Measurements from ENCODE around the gene MRPL19.
"Not testable (repeated sequence)": the region's sequence is repeated elsewhere in the genome, so short reads cannot be mapped to it uniquely, and the experiment has no call there.

The MRPL19 gene

DNA sequence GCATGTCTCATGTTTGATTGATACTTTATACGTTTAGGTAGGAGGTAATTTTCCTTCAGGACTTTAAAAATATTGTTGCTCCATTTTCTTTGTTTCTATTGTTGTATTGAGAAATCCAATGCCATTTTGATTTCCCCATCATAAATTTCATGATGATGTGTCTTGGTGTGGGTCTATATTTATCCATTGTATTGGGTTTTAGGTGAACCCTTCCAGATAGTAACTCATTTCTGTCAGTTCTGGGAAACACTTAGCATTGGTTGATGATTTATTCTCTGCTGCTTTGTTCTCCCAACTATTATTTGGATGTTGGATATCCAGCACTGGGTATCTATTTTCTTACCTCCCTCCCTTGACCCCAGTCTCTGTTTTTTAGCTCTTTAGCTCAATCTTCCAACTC is 10.0 kb downstream of the MRPL19 start:
- Mint-ChIP-seq H3K9me3 (peaks cover 3 to 8% of the 10 kb centered on the region in 2 donors), H3K27me3 (no peaks in the 10 kb centered on the region), H3K27ac (no peak overlapping the region), H3K4me1 (ENCODE audit: low read depth in 2 of 2) (peaks cover 2 to 29% of the 10 kb centered on the region in 2 donors), H3K36me3 (ENCODE audit: insufficient read depth) (peaks cover 47% of the 10 kb centered on the region), H3K4me3 (no peak overlapping the region)
- DNase-seq: no peak
- ATAC-seq (replicated peaks): no peak

- DNase-seq (no peak), ATAC-seq (replicated peaks) (no peak)
- Mint-ChIP-seq H3K4me3 (no peak overlapping the region), H3K4me1 (ENCODE audit: low read depth in 2 of 2) (peaks cover 2 to 24% of the 10 kb centered on the region in 2 donors), H3K27me3 (no peaks in the 10 kb centered on the region), H3K36me3 (ENCODE audit: insufficient read depth) (peaks cover 47% of the 10 kb centered on the region), H3K27ac (no peak overlapping the region), H3K9me3 (peaks cover 3 to 8% of the 10 kb centered on the region in 2 donors)
Measured at GRCh38 chr2:75657798-75658197, 11.2 kb downstream of the MRPL19 start.

- no peaks in the 10 kb centered on the region for H3K27me3 Mint-ChIP-seq
- no peak overlapping the region for H3K27ac Mint-ChIP-seq
- no peaks in the 10 kb centered on the region for H3K4me1 Mint-ChIP-seq (ENCODE audit: low read depth in 2 of 2)
- H3K36me3 Mint-ChIP-seq (ENCODE audit: insufficient read depth): peaks cover 45% of the 10 kb centered on the region
- DNase-seq: no peak
- no peak for ATAC-seq (replicated peaks)
- H3K9me3 Mint-ChIP-seq: no peaks in the 10 kb centered on the region
- no peak overlapping the region for H3K4me3 Mint-ChIP-seq
Measured at GRCh38 chr2:75666911-75667310, 20.3 kb downstream of the MRPL19 start.

DNA sequence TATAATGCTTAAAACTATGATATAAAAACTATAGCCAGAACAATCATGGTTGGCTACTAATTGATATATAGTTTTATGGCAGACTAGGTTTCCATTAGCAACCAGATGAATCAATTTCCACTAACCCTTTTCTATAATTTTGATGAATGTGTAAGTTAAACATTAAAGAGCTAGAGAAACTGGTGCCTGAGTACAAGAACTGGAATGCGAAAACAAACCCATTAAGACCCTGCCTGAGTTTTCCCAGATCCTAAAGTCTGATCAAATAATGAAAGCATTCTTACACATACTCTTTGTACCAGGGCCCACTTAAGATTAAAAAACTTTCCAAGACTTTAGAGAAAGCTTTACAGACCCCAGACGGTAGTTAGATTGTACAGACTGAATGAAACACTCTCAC is 21.3 kb downstream of the MRPL19 start:
- Mint-ChIP-seq H3K27ac (no peak overlapping the region), H3K4me3 (no peak overlapping the region), H3K9me3 (no peaks in the 10 kb centered on the region), H3K27me3 (no peaks in the 10 kb centered on the region), H3K4me1 (ENCODE audit: low read depth in 2 of 2) (no peaks in the 10 kb centered on the region), H3K36me3 (ENCODE audit: insufficient read depth) (peaks cover 43% of the 10 kb centered on the region)
- ATAC-seq (replicated peaks): no peak
- no peak for DNase-seq

- not testable (repeated sequence) for DNase-seq; H3K9me3 Mint-ChIP-seq; H3K27ac Mint-ChIP-seq; H3K4me1 Mint-ChIP-seq (ENCODE audit: low read depth in 2 of 2); H3K4me3 Mint-ChIP-seq; ATAC-seq (replicated peaks); H3K27me3 Mint-ChIP-seq; H3K36me3 Mint-ChIP-seq (ENCODE audit: insufficient read depth)
Measured at GRCh38 chr2:75675423-75675822, 28.8 kb downstream of the MRPL19 start.

- no peak for ATAC-seq (replicated peaks)
- Mint-ChIP-seq H3K27me3 (no peaks in the 10 kb centered on the region), H3K4me1 (ENCODE audit: low read depth in 2 of 2) (peaks cover 0 to 4% of the 10 kb centered on the region in 2 donors), H3K9me3 (no peaks in the 10 kb centered on the region), H3K4me3 (no peak overlapping the region), H3K36me3 (ENCODE audit: insufficient read depth) (peaks cover 6% of the 10 kb centered on the region), H3K27ac (no peak overlapping the region)
- no peak for DNase-seq
Measured at GRCh38 chr2:75675908-75676307, 29.3 kb downstream of the MRPL19 start.

DNA sequence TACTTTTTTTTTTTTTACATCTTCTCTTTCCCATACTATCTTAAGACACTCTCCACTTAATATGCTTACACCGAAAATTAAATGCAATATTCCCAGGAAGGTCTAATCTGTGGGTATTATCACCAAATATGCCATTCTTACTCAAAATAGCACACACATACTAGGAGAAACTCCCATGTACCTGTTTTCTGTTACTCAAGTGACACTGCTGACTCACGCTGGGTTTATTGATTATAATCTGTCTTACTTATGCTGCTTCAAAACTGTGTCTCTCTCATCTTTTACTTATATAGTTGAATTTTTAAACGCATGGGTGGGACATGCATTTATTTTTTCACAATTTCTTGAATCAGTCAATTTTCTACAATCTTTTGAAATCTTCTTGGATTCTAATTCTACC is 29.9 kb downstream of the MRPL19 start:
- no peak for DNase-seq
- H3K36me3 Mint-ChIP-seq (ENCODE audit: insufficient read depth): peaks cover 6% of the 10 kb centered on the region
- H3K9me3 Mint-ChIP-seq: no peaks in the 10 kb centered on the region
- no peak overlapping the region for H3K27ac Mint-ChIP-seq
- no peaks in the 10 kb centered on the region for H3K27me3 Mint-ChIP-seq
- no peak for ATAC-seq (replicated peaks)
- no peak overlapping the region for H3K4me3 Mint-ChIP-seq
- peaks cover 0 to 4% of the 10 kb centered on the region in 2 donors for H3K4me1 Mint-ChIP-seq (ENCODE audit: low read depth in 2 of 2)

GRCh38 chr2:75679556-75679955 is 33.0 kb downstream of the MRPL19 start:
- no peak for ATAC-seq (replicated peaks)
- Mint-ChIP-seq H3K27me3 (no peaks in the 10 kb centered on the region), H3K9me3 (no peaks in the 10 kb centered on the region), H3K27ac (no peak overlapping the region), H3K4me3 (no peak overlapping the region), H3K36me3 (ENCODE audit: insufficient read depth) (peaks cover 3% of the 10 kb centered on the region), H3K4me1 (ENCODE audit: low read depth in 2 of 2) (peaks cover 6 to 11% of the 10 kb centered on the region in 2 donors)
- no peak for DNase-seq

- no peaks in the 10 kb centered on the region for H3K9me3 Mint-ChIP-seq
- no peaks in the 10 kb centered on the region for H3K27me3 Mint-ChIP-seq
- H3K36me3 Mint-ChIP-seq (ENCODE audit: insufficient read depth): peaks cover 3% of the 10 kb centered on the region
- no peak for DNase-seq
- peak overlapping the region; percentile 0 for H3K27ac Mint-ChIP-seq
- peaks cover 6 to 11% of the 10 kb centered on the region in 2 donors for H3K4me1 Mint-ChIP-seq (ENCODE audit: low read depth in 2 of 2)
- ATAC-seq (replicated peaks): no peak
- H3K4me3 Mint-ChIP-seq: no peak overlapping the region
Measured at GRCh38 chr2:75680402-75680801, 33.8 kb downstream of the MRPL19 start.

GRCh38 chr2:75683430-75683829 is 36.8 kb downstream of the MRPL19 start:
- Mint-ChIP-seq H3K36me3 (ENCODE audit: insufficient read depth) (peaks cover 16% of the 10 kb centered on the region), H3K27ac (peak overlapping the region in 1 of 2 donors; percentile 14)
- DNase-seq; H3K4me1 Mint-ChIP-seq (ENCODE audit: low read depth in 2 of 2); ATAC-seq (replicated peaks); H3K27me3 Mint-ChIP-seq; H3K4me3 Mint-ChIP-seq; H3K9me3 Mint-ChIP-seq: not testable (repeated sequence)

GRCh38 chr2:75688196-75688595 is 41.6 kb downstream of the MRPL19 start:
- DNase-seq (no peak), ATAC-seq (replicated peaks) (no peak)
- H3K4me3 Mint-ChIP-seq: no peak overlapping the region
- H3K4me1 Mint-ChIP-seq (ENCODE audit: low read depth in 2 of 2): peaks cover 6% of the 10 kb centered on the region in 2 donors
- H3K27ac Mint-ChIP-seq: no peak overlapping the region
- no peaks in the 10 kb centered on the region for H3K27me3 Mint-ChIP-seq
- peaks cover 48% of the 10 kb centered on the region for H3K36me3 Mint-ChIP-seq (ENCODE audit: insufficient read depth)
- no peaks in the 10 kb centered on the region for H3K9me3 Mint-ChIP-seq

DNA sequence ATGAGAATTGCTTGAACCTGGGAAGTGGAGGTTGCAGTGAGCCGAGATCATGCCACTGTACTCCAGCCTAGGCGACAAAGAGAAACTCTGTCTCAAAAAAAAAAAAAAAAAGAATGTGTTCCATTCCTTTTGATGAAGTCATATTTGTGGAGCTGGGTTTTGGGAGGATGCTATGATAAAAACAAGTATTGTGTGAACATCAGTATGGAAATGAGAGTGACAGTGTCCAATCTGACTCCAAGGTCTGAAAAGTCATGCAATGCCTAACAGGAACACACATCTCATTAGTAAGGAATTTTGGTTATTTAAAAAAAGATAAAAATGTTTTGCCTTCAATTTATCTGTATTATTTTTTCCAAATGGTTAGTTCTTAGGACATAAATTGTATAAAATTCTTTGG is 52.3 kb downstream of the MRPL19 start:
- H3K9me3 Mint-ChIP-seq: no peaks in the 10 kb centered on the region
- peak overlapping the region in 1 of 2 donors; percentile 38 for H3K27ac Mint-ChIP-seq
- no peak for DNase-seq
- H3K4me1 Mint-ChIP-seq (ENCODE audit: low read depth in 2 of 2): no peaks in the 10 kb centered on the region
- peaks cover 41% of the 10 kb centered on the region for H3K36me3 Mint-ChIP-seq (ENCODE audit: insufficient read depth)
- ATAC-seq (replicated peaks): no peak
- no peaks in the 10 kb centered on the region for H3K27me3 Mint-ChIP-seq
- H3K4me3 Mint-ChIP-seq: no peak overlapping the region

DNA sequence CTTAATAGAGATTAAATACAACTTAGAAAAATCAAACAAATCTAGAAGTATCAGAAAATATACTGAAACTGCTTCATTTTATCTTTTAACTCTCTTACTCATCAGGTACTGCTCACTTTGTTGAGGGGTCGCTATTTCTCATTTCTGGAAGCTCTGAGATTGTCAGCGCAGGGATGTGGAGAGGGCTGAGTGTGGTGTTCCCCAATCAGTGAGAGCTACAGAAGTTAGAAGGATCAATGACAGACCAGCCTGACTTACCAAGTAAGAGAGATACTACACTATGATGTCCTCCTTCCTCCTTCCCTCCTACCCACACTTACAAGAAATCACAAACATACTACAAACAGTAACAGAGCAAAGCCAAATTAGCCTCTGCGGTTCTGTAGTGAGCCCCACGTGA is 56.0 kb downstream of the MRPL19 start:
- DNase-seq: no peak
- Mint-ChIP-seq H3K36me3 (ENCODE audit: insufficient read depth) (peaks cover 55% of the 10 kb centered on the region), H3K4me1 (ENCODE audit: low read depth in 2 of 2) (peaks cover 0 to 2% of the 10 kb centered on the region in 2 donors), H3K27ac (no peak overlapping the region), H3K27me3 (no peaks in the 10 kb centered on the region), H3K9me3 (no peaks in the 10 kb centered on the region), H3K4me3 (no peak overlapping the region)
- no peak for ATAC-seq (replicated peaks)

DNA sequence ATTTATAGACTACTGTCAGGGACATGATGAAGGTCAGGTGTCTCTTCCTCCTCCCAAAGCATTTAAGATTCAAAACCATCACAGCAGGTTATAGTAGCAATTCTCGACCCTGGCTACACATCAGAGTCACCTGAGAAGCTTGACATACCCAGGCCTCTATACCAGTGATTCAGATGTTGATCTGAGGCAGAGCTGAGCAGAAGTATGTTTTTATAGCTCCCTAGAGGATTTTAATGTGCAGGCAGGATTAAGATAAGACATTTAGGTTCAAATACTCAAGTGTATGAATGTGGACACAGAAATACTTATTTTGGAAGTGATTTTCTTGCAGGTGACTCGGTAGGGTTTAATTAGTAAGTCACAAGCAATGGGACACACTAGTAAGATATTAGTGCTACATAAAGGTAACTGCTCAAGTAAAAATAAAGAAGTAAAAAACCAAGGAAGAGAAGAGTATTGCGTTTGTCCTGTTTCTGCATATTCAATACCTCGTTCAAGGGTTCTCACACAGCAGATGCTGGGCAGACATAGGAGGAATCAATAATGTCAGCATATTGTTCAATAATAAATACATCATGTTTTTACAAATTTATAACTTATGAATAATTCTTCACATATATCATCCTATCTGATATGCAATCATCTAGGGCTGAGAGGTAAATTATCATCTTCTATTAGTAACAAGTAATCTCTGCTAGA is 57.2 kb downstream of the MRPL19 start:
- Mint-ChIP-seq H3K4me1 (ENCODE audit: low read depth in 2 of 2) (peaks cover 2 to 5% of the 10 kb centered on the region in 2 donors), H3K36me3 (ENCODE audit: insufficient read depth) (peaks cover 54% of the 10 kb centered on the region), H3K4me3 (no peak overlapping the region), H3K27me3 (no peaks in the 10 kb centered on the region), H3K27ac (no peak overlapping the region), H3K9me3 (no peaks in the 10 kb centered on the region)
- ATAC-seq (replicated peaks): no peak
- no peak for DNase-seq
